GM18873 (cell line): Measurements from ENCODE around the gene TFCP2L1.
"Not testable (repeated sequence)": the region's sequence is repeated elsewhere in the genome, so short reads cannot be mapped to it uniquely, and the experiment has no call there.

Experiments used
- ATAC-seq: cut with Tn5 transposase; IDR thresholded peaks from one replicate; pipeline ENCODE4 v1.9.1; 2021; ENCODE audit warnings: mild to moderate bottlenecking, moderate library complexity, moderate number of reproducible peaks; ENCODE audit not compliant: unreplicated experiment, low FRiP score

Gene TFCP2L1

GRCh38 chr2:121231385-121232000 lies 53.5 kb downstream of the TFCP2L1 start:
- ATAC-seq: no peak

GRCh38 chr2:121228521-121228920 lies 56.5 kb downstream of the TFCP2L1 start:
- ATAC-seq: no peak

- ATAC-seq: not testable (repeated sequence)
Observed at GRCh38 chr2:121227381-121228144, 57.4 kb downstream of the TFCP2L1 start.

GRCh38 chr2:121225681-121226080 lies 59.3 kb downstream of the TFCP2L1 start:
- not testable (repeated sequence) for ATAC-seq

GRCh38 chr2:121220995-121221394 lies 64.0 kb downstream of the TFCP2L1 start:
- no peak for ATAC-seq

GRCh38 chr2:121219866-121220265 lies 65.1 kb downstream of the TFCP2L1 start:
- no peak for ATAC-seq

- no peak for ATAC-seq
Observed at GRCh38 chr2:121218386-121218938, 66.5 kb downstream of the TFCP2L1 start.

- no peak for ATAC-seq
Observed at GRCh38 chr2:121217627-121218026, 67.4 kb downstream of the TFCP2L1 start.

- ATAC-seq: no peak
Observed at GRCh38 chr2:121214296-121214695, 70.7 kb downstream of the TFCP2L1 start.

GRCh38 chr2:121213386-121213785 lies 71.6 kb downstream of the TFCP2L1 start:
- no peak for ATAC-seq

GRCh38 chr2:121212661-121213325 lies 72.2 kb downstream of the TFCP2L1 start:
- ATAC-seq: no peak

- ATAC-seq: no peak
Observed at GRCh38 chr2:121211689-121212151, 73.3 kb downstream of the TFCP2L1 start.

- no peak for ATAC-seq
Observed at GRCh38 chr2:121211251-121211650, 73.8 kb downstream of the TFCP2L1 start.

GRCh38 chr2:121210691-121211090 lies 74.3 kb downstream of the TFCP2L1 start:
- ATAC-seq: no peak

GRCh38 chr2:121209014-121209610 lies 75.9 kb downstream of the TFCP2L1 start:
- no peak for ATAC-seq

GRCh38 chr2:121207494-121207893 lies 77.5 kb downstream of the TFCP2L1 start:
- no peak for ATAC-seq

GRCh38 chr2:121205321-121205942 lies 79.6 kb downstream of the TFCP2L1 start:
- no peak for ATAC-seq

GRCh38 chr2:121203591-121204249 lies 81.3 kb downstream of the TFCP2L1 start:
- ATAC-seq: no peak

GRCh38 chr2:121202541-121203310 lies 82.3 kb downstream of the TFCP2L1 start:
- ATAC-seq: no peak
